NCI-H1105 (cell line): ENCODE measurements around the gene S100A6.
A peak's percentile ranks its signal among the peaks of the same experiment; 100 is the strongest.
"Not testable (repeated sequence)": the region's sequence is repeated elsewhere in the genome, so short reads cannot be mapped to it uniquely, and the experiment has no call there.

Experiments used
- DNase-seq: peaks from one replicate; lab custom pipeline; 2025; lab: John Stamatoyannopoulos, UW

The S100A6 gene

DNA sequence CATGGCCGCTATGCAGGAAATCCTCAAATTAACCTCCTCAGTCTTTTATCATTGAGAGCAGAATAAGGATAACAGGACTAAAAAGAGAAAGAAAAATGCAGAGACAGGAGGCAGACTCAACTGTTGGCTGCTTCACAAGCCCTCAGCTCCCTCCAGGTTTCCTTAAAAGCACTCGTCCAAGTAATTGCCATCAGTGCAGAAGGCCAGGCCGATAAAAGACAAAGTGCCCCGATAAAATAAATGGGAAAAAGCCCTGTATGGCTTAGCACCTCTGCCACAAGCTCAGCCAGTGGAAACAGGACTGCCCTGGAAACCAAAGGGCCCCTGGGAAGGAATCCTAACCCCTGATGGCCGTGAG, 8.1 kb downstream of the S100A6 start:
- no peak for DNase-seq

DNA sequence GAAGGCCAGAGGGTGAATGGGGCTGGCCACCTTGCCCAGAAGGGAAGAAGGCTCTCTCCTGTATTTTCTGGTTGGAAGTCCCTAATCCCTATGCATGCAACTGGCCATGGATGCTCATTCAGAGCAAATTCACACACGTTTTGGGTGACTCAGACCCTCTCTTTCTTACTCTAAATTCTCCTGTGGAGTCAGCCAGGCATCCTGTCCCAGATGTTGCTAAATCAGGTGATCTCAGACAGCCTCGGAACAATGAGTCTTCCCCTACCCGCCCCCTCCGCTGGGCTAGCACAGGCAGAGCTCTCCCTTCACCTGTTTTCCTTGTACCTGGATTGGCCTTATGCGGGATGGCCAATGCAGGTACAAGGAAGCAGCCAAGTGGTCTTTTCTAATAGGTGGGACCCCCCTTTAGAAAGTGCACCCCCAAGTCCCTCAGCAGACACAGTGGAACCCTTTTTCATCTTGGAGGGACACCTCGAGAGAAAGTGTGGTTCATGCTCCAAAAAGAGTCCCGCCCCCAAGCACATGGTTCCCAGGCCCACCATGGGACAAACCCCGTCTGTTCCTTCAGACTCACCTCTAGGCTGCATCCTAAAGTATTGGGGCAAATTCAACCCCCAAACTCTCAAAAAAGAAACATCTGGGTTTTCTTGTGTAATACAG, 8.6 kb downstream of the S100A6 start:
- no peak for DNase-seq

DNA sequence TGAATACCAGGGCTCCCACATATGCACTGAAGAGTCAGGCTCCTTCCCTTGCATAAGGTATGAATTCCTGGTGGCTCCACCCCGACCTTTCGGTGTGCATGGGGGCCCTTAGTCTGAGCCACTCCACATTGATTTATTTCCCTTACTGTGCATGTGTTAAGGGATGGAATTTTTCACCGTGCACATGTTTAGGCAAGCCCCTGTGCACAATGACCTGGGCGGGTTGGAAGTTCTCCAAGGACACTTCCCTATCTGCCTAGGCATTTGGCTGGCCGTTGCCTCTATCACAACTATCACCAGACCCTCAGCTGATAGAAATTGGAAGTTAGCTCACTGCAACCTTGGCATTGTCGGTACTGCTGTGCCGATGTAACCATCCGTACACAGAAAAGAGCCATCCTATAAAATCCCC, 9.7 kb downstream of the S100A6 start:
- peak; percentile 86 for DNase-seq

DNA sequence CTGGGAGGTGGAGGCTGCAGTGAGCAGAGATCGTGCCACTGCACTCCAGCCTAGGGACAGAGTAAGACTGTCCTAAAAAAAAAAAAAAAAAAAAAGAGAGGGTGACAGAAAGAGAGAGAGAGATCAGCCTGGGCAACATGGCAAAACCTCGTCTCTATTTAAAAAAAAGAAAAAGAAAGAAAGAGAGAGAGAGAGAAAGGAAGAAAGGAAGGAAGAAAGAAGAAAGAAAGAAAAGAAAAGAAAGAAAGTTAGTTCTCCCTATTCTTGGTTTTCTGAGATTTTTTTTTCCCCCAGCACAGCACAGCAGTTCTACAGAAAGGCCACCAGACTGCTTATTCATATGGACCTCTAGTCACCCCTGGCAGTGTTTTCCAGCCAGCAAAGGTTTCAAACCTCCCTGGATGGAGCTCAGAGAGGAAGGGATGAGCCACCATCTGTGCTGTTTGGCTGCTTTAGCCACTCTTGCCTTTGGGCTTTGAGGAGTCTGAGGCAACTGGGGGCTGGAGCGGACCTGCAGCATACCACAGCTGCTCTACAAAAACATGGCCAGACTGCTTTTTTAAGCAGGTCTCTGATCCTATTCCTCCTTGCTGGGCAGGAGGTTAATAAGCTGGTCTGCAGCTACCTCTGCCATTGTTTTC, 10.6 kb downstream of the S100A6 start:
- DNase-seq, result no peak

DNA sequence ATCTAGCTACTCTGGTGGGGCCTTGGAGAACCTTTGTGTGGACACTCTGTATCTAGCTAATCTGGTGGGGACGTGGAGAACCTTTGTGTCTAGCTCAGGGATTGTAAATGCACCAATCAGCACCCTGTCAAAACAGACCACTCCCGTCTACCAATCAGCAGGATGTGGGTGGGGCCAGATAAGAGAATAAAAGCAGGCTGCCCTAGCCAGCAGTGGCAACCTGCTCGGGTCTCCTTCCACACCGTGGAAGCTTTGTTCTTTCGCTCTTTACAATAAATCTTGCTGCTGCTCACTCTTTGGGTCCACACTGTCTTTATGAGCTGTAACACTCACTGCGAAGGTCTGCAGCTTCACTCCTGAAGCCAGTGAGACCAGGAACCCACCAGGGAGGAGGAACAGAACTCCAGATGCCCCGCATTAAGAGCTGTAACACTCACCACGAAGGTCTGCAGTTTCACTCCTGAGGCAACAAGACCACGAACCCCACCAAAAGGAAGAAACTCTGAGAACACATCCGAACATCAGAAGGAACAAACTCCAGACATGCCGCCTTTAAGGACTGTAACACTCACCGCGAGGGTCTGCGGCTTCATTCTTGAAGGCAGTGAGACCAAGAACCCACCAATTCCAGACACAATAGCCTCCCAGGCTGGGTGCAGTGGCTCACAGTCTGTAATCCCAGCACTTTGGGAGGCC, 13.3 kb downstream of the S100A6 start:
- DNase-seq, result not testable (repeated sequence)

- DNase-seq, result not testable (repeated sequence)
These were observed 14.0 kb downstream of the S100A6 start for GRCh38 chr1:153521808-153522207.

DNA sequence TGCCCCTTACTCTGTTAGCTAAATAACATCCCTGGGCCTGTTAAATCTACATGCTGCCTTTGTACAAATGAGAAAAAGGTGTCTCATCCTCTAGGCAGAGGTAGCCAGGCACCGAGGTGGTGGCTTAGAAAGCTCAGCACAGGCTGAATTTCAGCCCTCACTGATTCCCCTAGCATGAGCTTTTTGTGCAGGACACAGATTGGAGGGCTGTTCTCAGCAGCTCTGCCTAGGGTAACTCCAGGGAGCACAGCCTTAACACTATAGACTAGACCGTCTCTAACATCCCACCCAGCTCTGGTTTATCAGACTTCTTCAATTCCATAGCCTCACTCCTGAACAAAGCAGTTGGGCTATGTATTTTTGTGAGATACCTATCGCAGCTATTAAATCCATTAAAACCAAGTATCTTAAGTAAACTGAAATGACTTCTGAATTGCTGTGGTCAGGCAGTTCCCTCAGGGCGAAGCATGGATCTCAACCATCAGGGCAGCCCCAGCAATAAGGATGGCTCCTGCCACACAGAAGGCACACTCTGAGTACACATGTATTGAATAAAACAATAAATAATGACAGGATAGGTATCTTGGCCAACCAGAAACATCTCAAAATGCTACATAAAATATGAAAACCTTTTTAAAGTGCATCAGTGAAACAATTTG, 14.8 kb downstream of the S100A6 start:
- DNase-seq, result no peak

GRCh38 chr1:153520137-153520691, 15.6 kb downstream of the S100A6 start:
- DNase-seq, result not testable (repeated sequence)

GRCh38 chr1:153519242-153519641, 16.5 kb downstream of the S100A6 start:
- no peak for DNase-seq

- DNase-seq, result no peak
These were observed 20.0 kb downstream of the S100A6 start for GRCh38 chr1:153515504-153516394.

DNA sequence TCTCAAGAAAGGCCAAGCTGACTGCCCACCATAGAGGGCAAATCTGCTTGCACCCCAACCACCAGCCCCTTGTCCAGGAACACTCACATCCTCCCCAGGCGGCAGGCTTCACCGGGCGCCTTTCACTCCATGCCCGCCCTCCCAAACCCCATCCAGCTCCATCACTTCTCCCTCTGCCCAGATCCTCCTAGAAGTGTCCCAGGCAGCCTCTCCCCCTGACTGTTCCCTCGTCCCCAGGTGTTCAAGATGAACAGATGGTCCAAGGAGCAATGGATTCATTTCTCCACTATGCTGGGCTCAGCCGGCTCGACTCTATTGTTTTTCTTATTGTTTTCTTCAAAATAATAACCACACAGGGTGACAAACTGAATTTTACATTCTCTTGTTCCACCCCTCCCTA, 22.1 kb downstream of the S100A6 start:
- no peak for DNase-seq

DNA sequence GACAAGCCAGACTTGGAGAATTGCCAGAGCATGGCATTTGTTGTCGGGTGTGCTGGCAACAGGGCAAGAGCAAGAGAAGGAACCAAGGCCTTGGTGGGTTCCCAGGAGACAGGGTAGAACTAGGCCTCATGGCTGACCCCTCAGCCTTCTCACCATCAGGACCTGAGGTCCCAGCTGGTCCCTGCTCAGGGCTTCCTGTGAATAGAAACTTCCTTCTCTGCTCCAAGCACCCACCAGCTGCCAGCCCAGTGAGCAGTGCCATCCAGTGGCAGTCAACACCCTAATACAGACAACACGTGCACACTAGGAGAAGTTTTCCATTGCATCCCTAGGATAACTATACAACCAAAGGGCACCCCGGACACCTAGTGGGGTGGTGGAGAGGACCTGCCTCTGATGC, 22.8 kb downstream of the S100A6 start:
- DNase-seq, result no peak

DNA sequence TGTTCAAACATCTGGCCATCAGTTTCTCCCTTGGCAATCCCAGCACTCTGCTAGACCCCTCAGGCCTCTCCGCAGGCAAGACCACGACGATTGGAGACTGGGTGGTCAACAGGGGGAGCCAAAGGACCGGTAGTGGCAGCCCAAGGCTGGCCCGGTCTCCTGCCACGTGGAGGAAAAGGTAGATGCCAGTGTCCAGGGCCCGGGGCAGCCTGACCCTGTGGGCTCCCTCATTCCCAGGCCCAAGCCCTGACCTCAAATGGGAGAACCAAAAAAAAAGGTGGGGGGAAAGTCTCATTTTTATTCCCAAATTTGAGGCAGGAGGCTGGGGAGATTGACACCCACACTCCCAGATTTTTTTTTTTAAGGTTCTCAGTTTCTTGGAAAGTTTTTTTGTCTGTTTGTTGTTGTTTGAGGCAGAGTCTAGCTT, 24.8 kb downstream of the S100A6 start:
- DNase-seq, result peak; percentile 70

DNA sequence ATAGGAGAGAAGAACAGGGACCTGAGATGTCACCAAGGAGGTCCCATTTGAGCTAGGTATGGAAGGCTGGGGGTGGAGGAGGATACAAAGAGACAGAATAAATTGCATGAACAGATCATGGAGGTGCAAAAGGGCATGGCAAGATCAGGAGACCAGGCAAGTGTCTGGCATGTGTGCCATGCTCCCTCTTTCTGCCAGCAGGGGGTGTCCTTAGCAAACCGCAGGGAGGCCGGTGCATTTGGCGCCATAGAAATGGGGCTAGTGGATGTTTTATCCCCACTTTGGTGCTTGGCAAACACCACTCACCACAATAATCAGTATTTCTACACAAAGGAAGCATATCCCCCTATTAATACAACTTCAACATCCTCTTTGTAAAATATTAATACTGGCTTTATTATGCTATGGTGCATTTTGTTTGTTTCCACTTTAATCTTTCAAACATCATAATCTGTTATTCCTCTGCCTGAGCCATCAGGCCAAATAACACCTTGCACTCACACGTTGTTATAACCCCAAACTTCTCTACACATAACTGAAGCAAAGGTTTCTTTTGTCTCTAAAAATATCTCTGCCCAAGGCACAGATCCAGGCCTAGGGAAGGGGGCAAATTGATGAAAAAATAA, 25.9 kb downstream of the S100A6 start:
- DNase-seq, result peak; percentile 41

GRCh38 chr1:153509036-153509435, 26.8 kb downstream of the S100A6 start:
- DNase-seq, result no peak

GRCh38 chr1:153507926-153508583, 27.7 kb downstream of the S100A6 start:
- DNase-seq, result no peak

GRCh38 chr1:153506831-153507413, 28.9 kb downstream of the S100A6 start:
- no peak for DNase-seq

DNA sequence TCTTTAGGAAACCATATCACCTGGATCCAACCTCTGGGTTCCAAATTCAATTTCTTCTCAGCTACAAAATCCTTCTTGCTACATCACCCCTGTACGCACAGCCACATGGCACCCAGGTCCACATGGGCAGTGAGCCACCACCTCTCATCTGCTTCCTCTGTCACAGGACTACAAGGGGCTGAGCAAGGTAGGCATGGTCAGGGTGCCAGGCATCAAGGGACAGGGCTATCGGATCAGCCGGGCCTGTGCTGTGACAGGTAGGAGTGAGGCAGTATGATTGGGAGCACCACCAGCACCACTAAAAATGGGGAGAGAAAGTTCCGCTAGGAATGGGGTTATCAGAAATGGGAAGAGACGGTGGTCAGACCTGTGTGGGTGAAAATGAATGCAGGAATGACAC, 29.4 kb downstream of the S100A6 start:
- no peak for DNase-seq

GRCh38 chr1:153505576-153505975, 30.2 kb downstream of the S100A6 start:
- no peak for DNase-seq

GRCh38 chr1:153503766-153504165, 32.0 kb downstream of the S100A6 start:
- DNase-seq, result no peak
